Activated CD4-positive, CD25-positive, alpha-beta regulatory T cell treated with anti-CD3 and anti-CD28 coated beads, Interleukin-2, amount 50 U/mL, for 72 hours (primary cell): ENCODE data around the gene CD27.
A peak's percentile ranks its signal among the peaks of the same experiment; 100 is the strongest.
"Not testable (repeated sequence)": the region's sequence is repeated elsewhere in the genome, so short reads cannot be mapped to it uniquely, and the experiment has no call there.

Source experiments
- DNase-seq: peaks from one replicate; pipeline ENCODE4 v3.0.0; 2021

The CD27 gene

DNA sequence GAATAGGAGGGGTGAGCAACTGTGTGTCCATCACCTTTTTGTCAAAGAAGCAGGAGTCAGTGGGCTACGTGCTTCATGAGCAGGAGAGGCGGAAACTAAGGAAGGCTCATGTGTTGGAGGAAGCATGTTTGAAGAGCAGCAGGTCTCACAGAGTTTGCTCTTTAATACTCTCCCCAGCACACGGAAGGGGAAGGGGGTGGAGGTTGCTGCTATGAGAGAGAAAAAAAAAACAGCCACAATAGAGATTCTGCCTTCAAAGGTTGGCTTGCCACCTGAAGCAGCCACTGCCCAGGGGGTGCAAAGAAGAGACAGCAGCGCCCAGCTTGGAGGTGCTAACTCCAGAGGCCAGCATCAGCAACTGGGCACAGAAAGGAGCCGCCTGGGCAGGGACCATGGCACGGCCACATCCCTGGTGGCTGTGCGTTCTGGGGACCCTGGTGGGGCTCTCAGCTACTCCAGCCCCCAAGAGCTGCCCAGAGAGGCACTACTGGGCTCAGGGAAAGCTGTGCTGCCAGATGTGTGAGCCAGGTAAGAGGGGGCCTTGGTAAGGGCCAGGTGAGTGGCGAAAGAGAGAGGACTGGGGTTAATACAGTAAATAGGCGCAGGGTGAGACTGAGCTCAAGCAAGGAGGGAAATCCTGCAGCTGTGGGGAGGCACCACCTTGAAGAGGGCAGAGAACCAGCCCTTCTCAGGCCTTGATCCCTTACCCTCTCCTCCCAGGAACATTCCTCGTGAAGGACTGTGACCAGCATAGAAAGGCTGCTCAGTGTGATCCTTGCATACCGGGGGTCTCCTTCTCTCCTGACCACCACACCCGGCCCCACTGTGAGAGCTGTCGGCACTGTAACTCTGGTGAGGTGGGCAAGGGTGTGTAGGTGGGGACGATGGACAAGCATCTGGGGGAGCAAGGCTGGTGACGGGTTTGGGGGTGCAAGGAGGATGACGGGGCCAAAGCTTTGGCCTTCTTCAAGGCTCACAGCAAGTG is at the start of gene CD27:
CD27 (plus strand) TSS at position 252 of the 985 bp plus-strand sequence; CDS start at position 393, 141 bp downstream.
- DNase-seq: no peak

- DNase-seq: no peak
Measured at GRCh38 chr12:6396031-6396430, 48.7 kb upstream of the CD27 start.

- DNase-seq: no peak
Measured at GRCh38 chr12:6399884-6400644, 44.7 kb upstream of the CD27 start.

- DNase-seq: no peak
Measured at GRCh38 chr12:6404390-6404789, 40.4 kb upstream of the CD27 start.

- DNase-seq: no peak
Measured at GRCh38 chr12:6405963-6406362, 38.8 kb upstream of the CD27 start.

- no peak for DNase-seq
Measured at GRCh38 chr12:6407236-6407954, 37.4 kb upstream of the CD27 start.

- no peak for DNase-seq
Measured at GRCh38 chr12:6416596-6416995, 28.2 kb upstream of the CD27 start.

DNA sequence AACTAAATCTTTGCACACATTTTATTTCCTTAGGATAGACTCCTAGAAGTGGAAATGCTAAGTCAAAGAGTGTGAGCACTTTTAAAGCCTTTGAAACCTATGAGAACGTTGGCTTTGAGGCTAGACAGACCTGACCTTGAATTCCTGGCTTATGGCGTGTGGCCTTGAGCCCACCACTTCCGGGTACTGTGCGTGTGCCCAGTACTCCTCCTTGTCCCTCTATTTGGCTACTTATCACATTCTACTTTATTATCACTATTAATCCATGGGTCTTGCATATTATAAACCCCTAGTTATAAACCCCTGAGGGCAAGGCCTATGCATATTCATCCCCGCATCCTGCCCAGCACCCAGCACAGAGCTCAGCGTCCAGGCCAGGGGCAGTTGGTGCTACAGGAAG is 26.0 kb upstream of the CD27 start:
- no peak for DNase-seq

DNA sequence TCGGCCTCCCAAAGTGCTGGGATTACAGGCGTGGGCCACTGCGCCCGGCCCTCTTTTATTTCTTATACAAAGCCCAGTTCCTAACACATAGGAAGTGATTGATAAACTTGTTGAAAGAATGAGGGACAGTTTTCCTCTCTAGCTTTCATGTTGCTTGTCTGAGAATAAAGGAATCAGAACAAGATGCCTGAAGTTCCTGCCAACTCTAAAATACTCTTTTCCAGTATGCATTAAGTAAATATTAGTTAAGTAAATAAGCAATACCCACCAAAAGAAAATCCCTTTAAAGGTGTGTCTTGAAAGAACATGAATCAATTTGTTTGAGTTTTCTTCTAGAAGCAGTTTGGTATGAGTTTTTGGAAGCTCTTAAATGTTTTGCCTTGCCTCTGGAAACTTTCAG is 24.4 kb upstream of the CD27 start:
- no peak for DNase-seq

GRCh38 chr12:6423267-6424007 is 21.3 kb upstream of the CD27 start:
- peak; percentile 69 for DNase-seq

DNA sequence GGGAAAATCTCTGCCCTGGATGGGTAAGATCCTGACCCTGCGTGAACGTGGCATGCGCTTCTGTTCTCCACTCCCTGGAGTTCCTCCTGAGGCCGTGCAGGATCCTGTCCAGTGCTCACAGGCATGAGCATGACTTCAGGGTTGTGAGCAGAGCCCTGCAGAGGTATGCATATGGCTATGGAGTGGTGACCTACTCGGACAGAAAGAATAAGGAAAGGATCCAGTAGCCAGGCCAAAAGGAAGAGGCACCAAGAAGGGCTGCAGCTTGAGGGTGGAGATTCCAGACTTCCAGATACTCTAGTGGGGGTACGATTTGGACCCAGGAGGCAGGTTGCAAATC is 20.8 kb upstream of the CD27 start:
- DNase-seq: no peak

GRCh38 chr12:6424866-6425265 is 19.9 kb upstream of the CD27 start:
- DNase-seq: no peak

- peak; percentile 51 for DNase-seq
Measured at GRCh38 chr12:6425590-6426531, 18.9 kb upstream of the CD27 start.

- DNase-seq: peak; percentile 81
Measured at GRCh38 chr12:6426882-6427671, 17.7 kb upstream of the CD27 start.

DNA sequence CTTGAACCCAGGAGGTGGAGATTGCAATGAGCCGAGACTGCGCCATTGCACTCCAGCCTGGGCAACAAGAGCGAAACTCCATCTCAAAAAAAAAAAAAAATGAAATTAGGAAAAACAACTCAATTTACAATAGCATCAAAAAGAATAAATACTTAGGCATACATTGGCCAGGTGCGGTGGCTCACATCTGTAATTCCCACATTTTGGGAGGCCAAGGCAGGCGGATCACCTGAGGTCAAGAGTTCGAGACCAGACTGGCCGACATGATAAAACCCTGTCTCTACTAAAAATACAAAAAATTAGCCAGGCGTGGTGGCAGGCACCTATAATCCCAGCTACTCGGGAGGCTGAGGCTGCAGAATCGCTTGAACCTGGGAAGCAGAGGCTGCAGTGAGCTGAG is 17.0 kb upstream of the CD27 start:
- not testable (repeated sequence) for DNase-seq

- DNase-seq: no peak
Measured at GRCh38 chr12:6428326-6428725, 16.4 kb upstream of the CD27 start.

- DNase-seq: no peak
Measured at GRCh38 chr12:6430124-6430989, 14.4 kb upstream of the CD27 start.

DNA sequence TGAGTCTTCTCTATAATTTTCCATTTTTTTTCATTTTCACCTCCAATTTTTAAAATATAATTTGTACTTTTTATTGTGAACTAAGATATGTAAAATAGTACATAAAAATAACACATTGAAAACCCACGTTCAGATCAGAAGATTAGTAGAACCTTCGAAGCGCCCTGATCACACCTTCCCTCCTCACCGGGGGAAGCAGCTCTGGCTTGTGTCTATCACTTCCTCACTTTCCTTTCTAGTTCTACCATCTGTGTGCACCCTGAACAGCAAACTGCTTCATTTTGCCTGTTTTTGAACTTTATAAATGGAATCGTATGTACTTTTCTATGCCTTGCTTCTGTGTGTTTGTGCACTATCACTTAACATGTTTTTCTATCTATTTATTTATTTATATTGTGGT is 11.8 kb upstream of the CD27 start:
- no peak for DNase-seq
